ENCODE measurements around the gene L3HYPDH. TPM values are rescaled to one million over a fixed set of nuclear protein-coding genes. Genes with fewer than 3 reads are reported as not detected.
A peak's percentile ranks its signal among the peaks of the same experiment; 100 is the strongest.

L3HYPDH gene
- polyA plus RNA-seq, 1 donor (not counting 4 experiments of a cell fraction or from before 2014, with no cell fraction given), result 37.5 TPM

DNA sequence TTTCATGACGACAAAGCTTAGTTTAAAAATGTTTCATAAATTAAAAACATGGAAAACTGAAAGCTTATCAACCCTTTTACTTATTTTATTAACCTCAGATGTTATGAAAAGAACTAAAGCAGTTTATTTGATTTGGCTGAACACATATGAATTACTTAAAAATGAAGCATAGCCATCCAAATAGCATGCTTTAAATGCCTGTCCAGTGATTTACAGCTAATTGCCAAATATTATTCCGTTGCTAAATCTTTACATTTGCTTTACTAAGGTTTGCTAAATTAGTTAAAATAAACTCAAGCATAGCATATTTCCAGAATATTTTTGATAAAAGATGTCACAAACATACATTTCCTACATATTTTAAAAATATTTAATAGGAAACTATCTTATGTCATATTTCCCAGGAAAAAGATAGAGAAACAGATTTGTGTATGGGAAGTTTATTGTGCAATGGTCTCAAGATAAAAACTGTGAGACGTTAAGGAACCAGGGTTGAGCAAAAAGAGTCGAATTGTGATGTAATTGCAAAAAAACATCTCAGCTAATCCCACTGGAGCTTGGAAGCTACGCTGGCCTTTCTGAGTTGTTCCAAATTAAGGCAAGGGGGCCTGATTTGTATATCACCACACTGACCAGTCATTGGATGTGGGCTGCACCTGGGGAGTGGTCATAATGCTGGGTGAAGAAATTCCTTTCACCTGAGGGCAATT is 44.8 kb downstream of the L3HYPDH start:
- H3K9ac ChIP-seq (ENCODE audit: control insufficient read depth, extremely low read depth, insufficient read depth, low read length), result no peak overlapping the region
- FAIRE-seq, result no peak
- H2AFZ ChIP-seq (ENCODE audit: control insufficient read depth, low read length), result no peak overlapping the region
- no peak for DNase-seq (ENCODE audit: low read depth, low spot score)
- no peaks in the 10 kb centered on the region for H3K9me3 ChIP-seq (ENCODE audit: control insufficient read depth, low read depth, low read length)
- H4K20me1 ChIP-seq (ENCODE audit: control insufficient read depth, extremely low read depth, insufficient read depth, low read length), result no peaks in the 10 kb centered on the region
- no peak overlapping the region for H3K4me2 ChIP-seq (ENCODE audit: control insufficient read depth, extremely low read depth, insufficient read depth, low read depth, low read length)
- dilution Hi-C loops (cut with MboI; ENCODE audit: extremely low pct_ligation_motif_present, low sequenced_read_pairs), result no loop called here
- H3K9me1 ChIP-seq (ENCODE audit: control insufficient read depth, extremely low read depth, insufficient read depth, low read length), result no peaks in the 10 kb centered on the region
- no peaks in the 10 kb centered on the region for H3K27me3 ChIP-seq (ENCODE audit: control insufficient read depth, extremely low read depth, insufficient read depth, low read length)
- H3K36me3 ChIP-seq (ENCODE audit: control insufficient read depth in 2 of 2, extremely low read depth in 1 of 2, insufficient read depth in 2 of 2, low read length in 2 of 2), result no peaks in the 10 kb centered on the region
- H3K4me3 ChIP-seq (ENCODE audit: control insufficient read depth in 2 of 3, extremely low read depth in 1 of 3, insufficient read depth in 2 of 3, low read depth in 1 of 3, low read length in 3 of 3), result no peak overlapping the region
- H3K4me1 ChIP-seq (ENCODE audit: control insufficient read depth, extremely low read depth, insufficient read depth, low read length), result peaks cover 10% of the 10 kb centered on the region
- no peak overlapping the region for H3K27ac ChIP-seq (ENCODE audit: control insufficient read depth, insufficient read depth, low read length)
- TF ChIP-seq, protein P1, sequence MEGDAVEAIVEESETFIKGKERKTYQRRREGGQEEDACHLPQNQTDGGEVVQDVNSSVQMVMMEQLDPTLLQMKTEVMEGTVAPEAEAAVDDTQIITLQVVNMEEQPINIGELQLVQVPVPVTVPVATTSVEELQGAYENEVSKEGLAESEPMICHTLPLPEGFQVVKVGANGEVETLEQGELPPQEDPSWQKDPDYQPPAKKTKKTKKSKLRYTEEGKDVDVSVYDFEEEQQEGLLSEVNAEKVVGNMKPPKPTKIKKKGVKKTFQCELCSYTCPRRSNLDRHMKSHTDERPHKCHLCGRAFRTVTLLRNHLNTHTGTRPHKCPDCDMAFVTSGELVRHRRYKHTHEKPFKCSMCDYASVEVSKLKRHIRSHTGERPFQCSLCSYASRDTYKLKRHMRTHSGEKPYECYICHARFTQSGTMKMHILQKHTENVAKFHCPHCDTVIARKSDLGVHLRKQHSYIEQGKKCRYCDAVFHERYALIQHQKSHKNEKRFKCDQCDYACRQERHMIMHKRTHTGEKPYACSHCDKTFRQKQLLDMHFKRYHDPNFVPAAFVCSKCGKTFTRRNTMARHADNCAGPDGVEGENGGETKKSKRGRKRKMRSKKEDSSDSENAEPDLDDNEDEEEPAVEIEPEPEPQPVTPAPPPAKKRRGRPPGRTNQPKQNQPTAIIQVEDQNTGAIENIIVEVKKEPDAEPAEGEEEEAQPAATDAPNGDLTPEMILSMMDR (optimal IDR thresholded peaks at IDR 0.05 in 1 of 3, IDR thresholded peaks at IDR 0.05 in 1 of 3, conservative IDR thresholded peaks at IDR 0.05 in 1 of 3; ENCODE audit: extremely low read depth in 1 of 3, insufficient read depth in 2 of 3, low read length in 3 of 3), result no peak
- TF ChIP-seq EZH2 (IDR thresholded peaks at IDR 0.05; ENCODE audit: low read length), result no peak
- H3K79me2 ChIP-seq (ENCODE audit: control insufficient read depth, insufficient read depth, low read length), result no peaks in the 10 kb centered on the region

DNA sequence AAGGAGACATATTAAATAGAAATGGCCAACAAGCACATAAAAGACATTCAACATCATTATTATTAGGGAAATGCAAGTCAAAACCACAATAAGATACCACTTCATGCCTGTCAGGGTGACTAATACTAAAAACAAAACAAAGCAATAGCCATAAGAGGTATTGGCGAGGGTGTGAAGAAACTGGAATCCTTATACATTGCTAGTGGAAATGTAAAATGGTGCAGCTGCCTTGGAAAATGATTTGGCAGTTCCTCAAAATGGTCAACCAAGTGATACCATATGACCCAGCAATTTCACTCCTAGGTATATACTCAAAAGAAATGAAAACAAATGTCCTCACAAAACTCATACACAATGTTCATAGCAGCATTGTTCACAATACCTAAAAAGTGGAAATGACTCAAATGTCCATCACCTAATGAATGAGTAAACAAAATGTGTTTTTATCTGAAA is 46.0 kb downstream of the L3HYPDH start:
- no peak for TF ChIP-seq EZH2 (IDR thresholded peaks at IDR 0.05; ENCODE audit: low read length)
- TF ChIP-seq, protein P1 (optimal IDR thresholded peaks at IDR 0.05 in 1 of 3, IDR thresholded peaks at IDR 0.05 in 1 of 3, conservative IDR thresholded peaks at IDR 0.05 in 1 of 3; ENCODE audit: extremely low read depth in 1 of 3, insufficient read depth in 2 of 3, low read length in 3 of 3), result no peak
- Histone ChIP-seq H3K4me2 (ENCODE audit: control insufficient read depth, extremely low read depth, insufficient read depth, low read depth, low read length) (peak overlapping the region; percentile 34), H3K36me3 (ENCODE audit: control insufficient read depth in 2 of 2, extremely low read depth in 1 of 2, insufficient read depth in 2 of 2, low read length in 2 of 2) (no peaks in the 10 kb centered on the region), H3K27me3 (ENCODE audit: control insufficient read depth, extremely low read depth, insufficient read depth, low read length) (no peaks in the 10 kb centered on the region), H2AFZ (ENCODE audit: control insufficient read depth, low read length) (no peak overlapping the region), H3K27ac (ENCODE audit: control insufficient read depth, insufficient read depth, low read length) (no peak overlapping the region), H3K9ac (ENCODE audit: control insufficient read depth, extremely low read depth, insufficient read depth, low read length) (no peak overlapping the region), H4K20me1 (ENCODE audit: control insufficient read depth, extremely low read depth, insufficient read depth, low read length) (no peaks in the 10 kb centered on the region), H3K79me2 (ENCODE audit: control insufficient read depth, insufficient read depth, low read length) (no peaks in the 10 kb centered on the region), H3K9me1 (ENCODE audit: control insufficient read depth, extremely low read depth, insufficient read depth, low read length) (no peaks in the 10 kb centered on the region), H3K4me3 (ENCODE audit: control insufficient read depth in 2 of 3, extremely low read depth in 1 of 3, insufficient read depth in 2 of 3, low read depth in 1 of 3, low read length in 3 of 3) (no peak overlapping the region), H3K9me3 (ENCODE audit: control insufficient read depth, low read depth, low read length) (no peaks in the 10 kb centered on the region), H3K4me1 (ENCODE audit: control insufficient read depth, extremely low read depth, insufficient read depth, low read length) (peaks cover 10% of the 10 kb centered on the region)
- FAIRE-seq, result peak; percentile 82
- dilution Hi-C loops (cut with MboI; ENCODE audit: extremely low pct_ligation_motif_present, low sequenced_read_pairs), result no loop called here
- DNase-seq (ENCODE audit: low read depth, low spot score), result no peak

All from keratinocyte (primary cell).